ENCODE measurements around the gene MLLT3.

- TF ChIP-seq CTCF (IDR thresholded peaks at IDR 0.05; ENCODE audit: borderline replicate concordance, extremely low read depth, low read length, poor library complexity, severe bottlenecking) = no peak
- TF ChIP-seq EZH2 (IDR thresholded peaks at IDR 0.05; ENCODE audit: borderline replicate concordance, low read depth, low read length, severe bottlenecking) = no peak
These were observed 77.2 kb downstream of the MLLT3 start for GRCh38 chr9:20545023-20545622.

Measured in DND-41 (cell line).